Panc1 (cell line): Measurements from ENCODE around the gene DLG2. TPM values are rescaled to one million over a fixed set of nuclear protein-coding genes. Genes with fewer than 3 reads are reported as not detected.

ENCODE experiments used
- ATAC-seq: fragments of 200-7000 bp; cut with Tn5 transposase; 2 replicates; pipeline ENCODE4 v1.9.1; 2020; ENCODE audit warnings: mild to moderate bottlenecking, moderate library complexity
- BruUV-seq: library from RNA; stranded (reverse); fragments of 400-500 nt; replicated peaks from 2 replicates; lab custom pipeline; 2021; lab: Mats Ljungman, UMichigan
- CTCF ChIA-PET: fragments of 300-600 bp; sonication (Branson Sonifier 250); formaldehyde crosslinking; loops from one replicate; lab custom pipeline; 2022; ENCODE audit warnings: antibody characterized with exemption; lab: Charles Lee
- POLR2A ChIA-PET: fragments of 300-600 bp; sonication (Branson Sonifier 250); formaldehyde crosslinking; loops from one replicate; lab custom pipeline; 2022; ENCODE audit warnings: antibody characterized with exemption; lab: Charles Lee
- DNase-seq: peaks from one replicate; pipeline ENCODE4 v3.0.0-alpha.2; 2010; ENCODE audit warnings: low read depth, low spot score
- H3K27ac ChIP-seq: 2 replicates; pipeline ENCODE4 v1.5.1; 2011; ENCODE audit warnings: mild to moderate bottlenecking, low read length, inconsistent platforms
- H3K27me3 ChIP-seq: fragments of 200-500 bp; sonication (Bioruptor generic); 2 replicates; pipeline ENCODE4 v1.6.0; 2014; ENCODE audit warnings: low read length, inconsistent platforms; ENCODE audit not compliant: control insufficient read depth, insufficient read depth
- H3K36me3 ChIP-seq: fragments of 200-500 bp; sonication (Bioruptor generic); 2 replicates; pipeline ENCODE4 v1.5.1; 2014; ENCODE audit warnings: inconsistent platforms, mild to moderate bottlenecking, low read length, moderate library complexity; ENCODE audit not compliant: control insufficient read depth, insufficient read depth
- H3K4me1 ChIP-seq: 2 replicates; pipeline ENCODE4 v1.5.1; 2011; ENCODE audit warnings: inconsistent platforms, mild to moderate bottlenecking, low read length, moderate library complexity; ENCODE audit not compliant: control insufficient read depth, insufficient read depth
- H3K4me3 ChIP-seq, 2 experiments: 2 replicates each; pipeline ENCODE4 v1.5.1; 2011 to 2012; ENCODE audit warnings: low read depth in 2 of 2, low read length in 2 of 2, mild to moderate bottlenecking in 2 of 2, inconsistent platforms in 1 of 2, moderate library complexity in 1 of 2
- H3K9me3 ChIP-seq: fragments of 200-500 bp; sonication (Bioruptor generic); 2 replicates; pipeline ENCODE4 v1.5.1; 2014; ENCODE audit warnings: low read depth, mild to moderate bottlenecking, inconsistent platforms, low read length, moderate library complexity; ENCODE audit not compliant: control insufficient read depth, insufficient read depth
- POLR2AphosphoS5 ChIP-seq: IDR thresholded peaks from 2 replicates; pipeline ENCODE4 v1.6.1; 2012; ENCODE audit warnings: mild to moderate bottlenecking, low read depth, low read length, moderate library complexity
- SIN3A ChIP-seq: IDR thresholded peaks from 2 replicates; pipeline ENCODE4 v1.6.1; 2012; ENCODE audit warnings: low read depth, mild to moderate bottlenecking, low read length, moderate library complexity, borderline replicate concordance; ENCODE audit not compliant: insufficient read depth
- TCF7L2 ChIP-seq: IDR thresholded peaks from 2 replicates; pipeline ENCODE4 v1.6.1; 2011; ENCODE audit warnings: mild to moderate bottlenecking, low read depth, low read length, inconsistent platforms
- in situ Hi-C: cut with HindIII; loops from 2 replicates; pipeline ENCODE4 v1.10.0; 2016; ENCODE audit warnings: low sequenced_read_pairs, low pct_unique_long_range_greater_than_20kb
- intact Hi-C: fragments of 100-400 bp; cut with micrococcal nuclease; formaldehyde crosslinking; loops from one replicate; pipeline ENCODE4 v1.10.0; 2022; ENCODE audit not compliant: unreplicated experiment
- total RNA-seq: library from RNA; stranded (reverse); gene quantifications from one replicate; pipeline ENCODE4 v1.2.1, GENCODE V29; 2021; ENCODE audit not compliant: unreplicated experiment
- TF ChIP-seq, protein P1 (sequence below): fragments of 450-650 bp; IDR thresholded peaks from 2 replicates; pipeline ENCODE4 v1.5.1; 2017; ENCODE audit warnings: mild to moderate bottlenecking
- TF ChIP-seq, protein P2 (sequence below), 2 experiments: IDR thresholded peaks; 2 replicates each; pipeline ENCODE4 v1.6.1; 2011 to 2012; ENCODE audit warnings: low read depth in 2 of 2, control low read depth in 1 of 2, low read length in 1 of 2, mild to moderate bottlenecking in 1 of 2, moderate library complexity in 1 of 2; ENCODE audit not compliant: insufficient read depth in 1 of 2

DLG2 gene
- total RNA-seq, 1 experiment from 2014 or later = 4.2 TPM

DNA sequence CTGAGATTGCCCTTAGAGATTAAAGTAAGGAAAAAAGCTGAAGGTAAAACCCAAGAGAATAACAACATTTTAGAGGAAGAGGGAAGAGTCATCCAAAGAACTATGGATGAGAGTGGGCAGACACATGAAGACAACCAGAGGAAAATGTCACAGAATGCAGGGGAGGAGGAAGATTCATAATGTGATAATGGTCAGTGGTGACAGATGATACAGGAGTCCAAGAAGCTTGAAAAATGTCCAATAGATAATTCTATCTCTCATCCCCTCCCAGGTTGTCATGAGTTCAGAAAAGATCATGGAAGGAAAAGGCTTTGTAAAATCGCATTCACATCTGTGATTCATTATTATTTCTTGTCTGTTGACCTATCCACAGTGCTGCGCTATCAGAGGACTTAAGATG is 2058.6 kb downstream of the DLG2 start:
- no peaks in the 10 kb centered on the region for H3K9me3 ChIP-seq
- ChIA-PET CTCF (no interaction called here), POLR2A (no interaction called here)
- H3K4me3 ChIP-seq = no peak overlapping the region
- intact Hi-C loops (no loop called here), in situ Hi-C loops (no loop called here)
- ATAC-seq (no peak), DNase-seq (no peak)
- H3K27ac ChIP-seq = no peak overlapping the region
- TF ChIP-seq, protein P1, sequence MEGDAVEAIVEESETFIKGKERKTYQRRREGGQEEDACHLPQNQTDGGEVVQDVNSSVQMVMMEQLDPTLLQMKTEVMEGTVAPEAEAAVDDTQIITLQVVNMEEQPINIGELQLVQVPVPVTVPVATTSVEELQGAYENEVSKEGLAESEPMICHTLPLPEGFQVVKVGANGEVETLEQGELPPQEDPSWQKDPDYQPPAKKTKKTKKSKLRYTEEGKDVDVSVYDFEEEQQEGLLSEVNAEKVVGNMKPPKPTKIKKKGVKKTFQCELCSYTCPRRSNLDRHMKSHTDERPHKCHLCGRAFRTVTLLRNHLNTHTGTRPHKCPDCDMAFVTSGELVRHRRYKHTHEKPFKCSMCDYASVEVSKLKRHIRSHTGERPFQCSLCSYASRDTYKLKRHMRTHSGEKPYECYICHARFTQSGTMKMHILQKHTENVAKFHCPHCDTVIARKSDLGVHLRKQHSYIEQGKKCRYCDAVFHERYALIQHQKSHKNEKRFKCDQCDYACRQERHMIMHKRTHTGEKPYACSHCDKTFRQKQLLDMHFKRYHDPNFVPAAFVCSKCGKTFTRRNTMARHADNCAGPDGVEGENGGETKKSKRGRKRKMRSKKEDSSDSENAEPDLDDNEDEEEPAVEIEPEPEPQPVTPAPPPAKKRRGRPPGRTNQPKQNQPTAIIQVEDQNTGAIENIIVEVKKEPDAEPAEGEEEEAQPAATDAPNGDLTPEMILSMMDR = no peak
- TF ChIP-seq POLR2AphosphoS5 = no peak
- TF ChIP-seq, protein P2, sequence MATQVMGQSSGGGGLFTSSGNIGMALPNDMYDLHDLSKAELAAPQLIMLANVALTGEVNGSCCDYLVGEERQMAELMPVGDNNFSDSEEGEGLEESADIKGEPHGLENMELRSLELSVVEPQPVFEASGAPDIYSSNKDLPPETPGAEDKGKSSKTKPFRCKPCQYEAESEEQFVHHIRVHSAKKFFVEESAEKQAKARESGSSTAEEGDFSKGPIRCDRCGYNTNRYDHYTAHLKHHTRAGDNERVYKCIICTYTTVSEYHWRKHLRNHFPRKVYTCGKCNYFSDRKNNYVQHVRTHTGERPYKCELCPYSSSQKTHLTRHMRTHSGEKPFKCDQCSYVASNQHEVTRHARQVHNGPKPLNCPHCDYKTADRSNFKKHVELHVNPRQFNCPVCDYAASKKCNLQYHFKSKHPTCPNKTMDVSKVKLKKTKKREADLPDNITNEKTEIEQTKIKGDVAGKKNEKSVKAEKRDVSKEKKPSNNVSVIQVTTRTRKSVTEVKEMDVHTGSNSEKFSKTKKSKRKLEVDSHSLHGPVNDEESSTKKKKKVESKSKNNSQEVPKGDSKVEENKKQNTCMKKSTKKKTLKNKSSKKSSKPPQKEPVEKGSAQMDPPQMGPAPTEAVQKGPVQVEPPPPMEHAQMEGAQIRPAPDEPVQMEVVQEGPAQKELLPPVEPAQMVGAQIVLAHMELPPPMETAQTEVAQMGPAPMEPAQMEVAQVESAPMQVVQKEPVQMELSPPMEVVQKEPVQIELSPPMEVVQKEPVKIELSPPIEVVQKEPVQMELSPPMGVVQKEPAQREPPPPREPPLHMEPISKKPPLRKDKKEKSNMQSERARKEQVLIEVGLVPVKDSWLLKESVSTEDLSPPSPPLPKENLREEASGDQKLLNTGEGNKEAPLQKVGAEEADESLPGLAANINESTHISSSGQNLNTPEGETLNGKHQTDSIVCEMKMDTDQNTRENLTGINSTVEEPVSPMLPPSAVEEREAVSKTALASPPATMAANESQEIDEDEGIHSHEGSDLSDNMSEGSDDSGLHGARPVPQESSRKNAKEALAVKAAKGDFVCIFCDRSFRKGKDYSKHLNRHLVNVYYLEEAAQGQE (IDR thresholded peaks at IDR 0.05; ENCODE audit: insufficient read depth in 1 of 2, low read depth in 2 of 2, low read length in 1 of 2) = no peak
- no peak for TF ChIP-seq TCF7L2
- no peak for TF ChIP-seq SIN3A
- peaks cover 3% of the 10 kb centered on the region for H3K27me3 ChIP-seq
- no TSS peak for BruUV-seq
- no peaks in the 10 kb centered on the region for H3K4me1 ChIP-seq
- no peaks in the 10 kb centered on the region for H3K36me3 ChIP-seq

DNA sequence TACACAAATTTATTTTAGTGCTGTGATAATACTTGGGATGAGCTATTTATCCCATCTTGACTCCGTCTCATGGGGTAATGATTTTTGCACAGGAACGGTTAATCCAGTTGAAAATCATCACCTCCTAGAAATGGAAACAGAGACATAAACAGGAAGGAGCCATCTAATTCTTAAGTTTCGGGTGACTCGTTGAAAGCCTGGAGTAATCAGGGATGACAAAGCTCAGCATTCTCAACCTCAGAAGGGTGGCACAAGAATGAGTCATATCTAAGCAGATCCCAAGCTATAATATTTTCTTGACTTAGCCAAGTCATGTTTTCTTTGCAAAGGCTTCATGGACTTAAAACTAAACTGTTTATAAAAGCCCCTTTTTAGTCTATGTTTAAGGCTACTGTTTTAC is 2060.2 kb downstream of the DLG2 start:
- no peaks in the 10 kb centered on the region for H3K36me3 ChIP-seq
- ATAC-seq = no peak
- TF ChIP-seq TCF7L2 (no peak), POLR2AphosphoS5 (no peak), SIN3A (no peak)
- TF ChIP-seq, protein P1 = no peak
- TF ChIP-seq, protein P2 (IDR thresholded peaks at IDR 0.05; ENCODE audit: insufficient read depth in 1 of 2, low read depth in 2 of 2, low read length in 1 of 2) = no peak
- ChIA-PET CTCF (no interaction called here), POLR2A (no interaction called here)
- no peak overlapping the region for H3K4me3 ChIP-seq
- H3K27ac ChIP-seq = no peak overlapping the region
- peaks cover 3% of the 10 kb centered on the region for H3K27me3 ChIP-seq
- in situ Hi-C loops = no loop called here
- BruUV-seq = no TSS peak
- no peaks in the 10 kb centered on the region for H3K4me1 ChIP-seq
- intact Hi-C loops = no loop called here
- H3K9me3 ChIP-seq = no peaks in the 10 kb centered on the region
- no peak for DNase-seq
